Measurements from ENCODE around the gene SLC6A12. TPM values are rescaled to one million over a fixed set of nuclear protein-coding genes. Genes with fewer than 3 reads are reported as not detected.

The SLC6A12 gene
- total and polyA plus RNA-seq, 9 of the 15 experiments (the other 6 are each of a cell fraction or from before 2014, with no cell fraction given), result not detected

DNA sequence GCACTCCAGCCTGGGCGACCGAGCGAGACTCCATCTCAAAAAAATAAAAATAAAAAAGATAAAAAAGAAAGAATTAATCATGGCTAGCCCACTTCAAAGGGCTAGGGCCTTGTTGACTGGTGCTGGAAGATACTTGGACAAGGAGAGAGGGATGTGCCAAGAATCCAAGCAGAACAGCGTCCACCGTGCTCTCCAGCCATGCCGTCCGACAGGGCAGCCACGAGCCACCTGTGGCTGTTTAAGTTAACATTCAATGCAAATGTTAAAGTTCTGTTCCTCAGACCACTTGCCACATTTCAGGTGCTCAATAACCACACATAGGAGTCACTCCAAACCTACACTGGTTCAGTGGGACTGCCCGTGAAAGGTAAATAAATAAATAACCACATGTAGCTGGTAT lies 27.3 kb upstream of the SLC6A12 start:
- 15% methylated on average over 9 of the region's 9 CpGs for WGBS (ENCODE audit: insufficient coverage, low coverage, missing lambda C conversion rate)
- Histone ChIP-seq H3K4me3 (no peak overlapping the region), H4K20me1 (replicated peaks; ENCODE audit: control insufficient read depth, insufficient read depth, low read length) (no peaks in the 10 kb centered on the region), H3K9me1 (ENCODE audit: control insufficient read depth, insufficient read depth, low read length) (no peaks in the 10 kb centered on the region), H3K4me2 (ENCODE audit: insufficient read depth, low read length) (no peak overlapping the region), H3K36me3 (ENCODE audit: control insufficient read depth, insufficient read depth, low read length) (no peaks in the 10 kb centered on the region), H3K4me1 (replicated peaks in 1 of 2; ENCODE audit: control insufficient read depth in 2 of 2, insufficient read depth in 2 of 2, low read length in 2 of 2) (no peaks in the 10 kb centered on the region), H3K9me3 (replicated peaks; ENCODE audit: control insufficient read depth, insufficient read depth, low read depth, low read length) (0 out of 2 replicates have a peak, but pooled peaks cover 1% of the 10 kb centered on the region), H2AFZ (ENCODE audit: low read depth, low read length) (no peak overlapping the region), H3K27ac (ENCODE audit: extremely low read depth, low read depth, low read length) (no peak overlapping the region), H3K79me2 (ENCODE audit: control insufficient read depth, insufficient read depth, low read length) (no peaks in the 10 kb centered on the region), H3K27me3 (ENCODE audit: control insufficient read depth in 2 of 2, insufficient read depth in 2 of 2, low read length in 2 of 2) (peaks cover 8 to 28% of the 10 kb centered on the region in 2 experiments; a peak in 4 of 5 replicates), H3K9ac (ENCODE audit: insufficient read depth in 1 of 2, low read depth in 2 of 2, low read length in 2 of 2) (no peak overlapping the region)
- ATAC-seq (no peak), DNase-seq (ENCODE audit: extremely low read depth in 1 of 4, low spot score in 3 of 4) (no peak), FAIRE-seq (no peak)
- intact Hi-C loops (cut with micrococcal nuclease), result no loop called here
- CTCF ChIA-PET (ENCODE audit: low intra/inter-chr PET ratio), result no interaction called here
- in situ Hi-C loops (cut with MboI), result no loop called here
- POLR2A ChIA-PET, result no interaction called here
- BruUV-seq (replicated peaks), result no TSS peak
- TF ChIP-seq MTA2 (IDR thresholded peaks at IDR 0.05; ENCODE audit: low read depth) (no peak), RBBP5 (IDR thresholded peaks at IDR 0.05; ENCODE audit: borderline replicate concordance, insufficient read depth, low read length, poor library complexity, severe bottlenecking) (no peak), GABPB1 (CRISPR knock-in tag; IDR thresholded peaks at IDR 0.05) (no peak), SRSF3 (IDR thresholded peaks at IDR 0.05; ENCODE audit: insufficient read depth, low read length) (no peak), RBM14 (IDR thresholded peaks at IDR 0.05; ENCODE audit: borderline replicate concordance, insufficient read depth, low read depth, low read length) (no peak), FOXJ2 (tag; IDR thresholded peaks at IDR 0.05) (no peak), FOXK2 (conservative IDR thresholded peaks at IDR 0.05 in 1 of 2, IDR thresholded peaks at IDR 0.05 in 1 of 2; ENCODE audit: low read depth in 2 of 2) (no peak), NR3C1 (CRISPR knock-in tag; IDR thresholded peaks at IDR 0.05) (no peak), HDAC6 (IDR thresholded peaks at IDR 0.05; ENCODE audit: low read depth, low read length) (no peak), CBFA2T2 (conservative IDR thresholded peaks at IDR 0.05) (no peak), ZNF24 (IDR thresholded peaks at IDR 0.05) (no peak), ASH1L (IDR thresholded peaks at IDR 0.05; ENCODE audit: borderline replicate concordance, low read depth, partially characterized antibody) (no peak), DMBX1 (CRISPR knock-in tag; IDR thresholded peaks at IDR 0.05; ENCODE audit: borderline replicate concordance) (no peak)
- TF ChIP-seq, protein P1, sequence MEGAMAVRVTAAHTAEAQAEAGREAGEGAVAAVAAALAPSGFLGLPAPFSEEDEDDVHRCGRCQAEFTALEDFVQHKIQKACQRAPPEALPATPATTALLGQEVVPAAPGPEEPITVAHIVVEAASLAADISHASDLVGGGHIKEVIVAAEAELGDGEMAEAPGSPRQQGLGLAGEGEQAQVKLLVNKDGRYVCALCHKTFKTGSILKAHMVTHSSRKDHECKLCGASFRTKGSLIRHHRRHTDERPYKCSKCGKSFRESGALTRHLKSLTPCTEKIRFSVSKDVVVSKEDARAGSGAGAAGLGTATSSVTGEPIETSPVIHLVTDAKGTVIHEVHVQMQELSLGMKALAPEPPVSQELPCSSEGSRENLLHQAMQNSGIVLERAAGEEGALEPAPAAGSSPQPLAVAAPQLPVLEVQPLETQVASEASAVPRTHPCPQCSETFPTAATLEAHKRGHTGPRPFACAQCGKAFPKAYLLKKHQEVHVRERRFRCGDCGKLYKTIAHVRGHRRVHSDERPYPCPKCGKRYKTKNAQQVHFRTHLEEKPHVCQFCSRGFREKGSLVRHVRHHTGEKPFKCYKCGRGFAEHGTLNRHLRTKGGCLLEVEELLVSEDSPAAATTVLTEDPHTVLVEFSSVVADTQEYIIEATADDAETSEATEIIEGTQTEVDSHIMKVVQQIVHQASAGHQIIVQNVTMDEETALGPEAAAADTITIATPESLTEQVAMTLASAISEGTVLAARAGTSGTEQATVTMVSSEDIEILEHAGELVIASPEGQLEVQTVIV (CRISPR knock-in tag; IDR thresholded peaks at IDR 0.05; ENCODE audit: borderline replicate concordance), result no peak
- TF ChIP-seq, protein P2, sequence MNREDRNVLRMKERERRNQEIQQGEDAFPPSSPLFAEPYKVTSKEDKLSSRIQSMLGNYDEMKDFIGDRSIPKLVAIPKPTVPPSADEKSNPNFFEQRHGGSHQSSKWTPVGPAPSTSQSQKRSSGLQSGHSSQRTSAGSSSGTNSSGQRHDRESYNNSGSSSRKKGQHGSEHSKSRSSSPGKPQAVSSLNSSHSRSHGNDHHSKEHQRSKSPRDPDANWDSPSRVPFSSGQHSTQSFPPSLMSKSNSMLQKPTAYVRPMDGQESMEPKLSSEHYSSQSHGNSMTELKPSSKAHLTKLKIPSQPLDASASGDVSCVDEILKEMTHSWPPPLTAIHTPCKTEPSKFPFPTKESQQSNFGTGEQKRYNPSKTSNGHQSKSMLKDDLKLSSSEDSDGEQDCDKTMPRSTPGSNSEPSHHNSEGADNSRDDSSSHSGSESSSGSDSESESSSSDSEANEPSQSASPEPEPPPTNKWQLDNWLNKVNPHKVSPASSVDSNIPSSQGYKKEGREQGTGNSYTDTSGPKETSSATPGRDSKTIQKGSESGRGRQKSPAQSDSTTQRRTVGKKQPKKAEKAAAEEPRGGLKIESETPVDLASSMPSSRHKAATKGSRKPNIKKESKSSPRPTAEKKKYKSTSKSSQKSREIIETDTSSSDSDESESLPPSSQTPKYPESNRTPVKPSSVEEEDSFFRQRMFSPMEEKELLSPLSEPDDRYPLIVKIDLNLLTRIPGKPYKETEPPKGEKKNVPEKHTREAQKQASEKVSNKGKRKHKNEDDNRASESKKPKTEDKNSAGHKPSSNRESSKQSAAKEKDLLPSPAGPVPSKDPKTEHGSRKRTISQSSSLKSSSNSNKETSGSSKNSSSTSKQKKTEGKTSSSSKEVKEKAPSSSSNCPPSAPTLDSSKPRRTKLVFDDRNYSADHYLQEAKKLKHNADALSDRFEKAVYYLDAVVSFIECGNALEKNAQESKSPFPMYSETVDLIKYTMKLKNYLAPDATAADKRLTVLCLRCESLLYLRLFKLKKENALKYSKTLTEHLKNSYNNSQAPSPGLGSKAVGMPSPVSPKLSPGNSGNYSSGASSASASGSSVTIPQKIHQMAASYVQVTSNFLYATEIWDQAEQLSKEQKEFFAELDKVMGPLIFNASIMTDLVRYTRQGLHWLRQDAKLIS (CRISPR knock-in tag; IDR thresholded peaks at IDR 0.05), result no peak
- TF ChIP-seq, protein P3, sequence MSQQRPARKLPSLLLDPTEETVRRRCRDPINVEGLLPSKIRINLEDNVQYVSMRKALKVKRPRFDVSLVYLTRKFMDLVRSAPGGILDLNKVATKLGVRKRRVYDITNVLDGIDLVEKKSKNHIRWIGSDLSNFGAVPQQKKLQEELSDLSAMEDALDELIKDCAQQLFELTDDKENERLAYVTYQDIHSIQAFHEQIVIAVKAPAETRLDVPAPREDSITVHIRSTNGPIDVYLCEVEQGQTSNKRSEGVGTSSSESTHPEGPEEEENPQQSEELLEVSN (IDR thresholded peaks at IDR 0.05; ENCODE audit: borderline replicate concordance in 1 of 2, extremely low read depth in 1 of 2, insufficient read depth in 1 of 2, insufficient read length in 1 of 2, low read depth in 1 of 2, low read length in 1 of 2, poor library complexity in 1 of 2, severe bottlenecking in 1 of 2), result no peak
